HCT116 (cell line): ENCODE data around the gene PRKAR2A. TPM values are rescaled to one million over a fixed set of nuclear protein-coding genes. Genes with fewer than 3 reads are reported as not detected.

Experiments used
- ATAC-seq: fragments of 200-7000 bp; cut with Tn5 transposase; 2 replicates; pipeline ENCODE4 v1.9.1; 2020; ENCODE audit warnings: mild to moderate bottlenecking, moderate library complexity
- BruUV-seq: library from RNA; stranded (reverse); fragments of 400-500 nt; replicated peaks from 2 replicates; lab custom pipeline; 2021; lab: Mats Ljungman, UMichigan
- CTCF ChIA-PET: fragments of 300-600 bp; sonication (Branson Sonifier 250); formaldehyde crosslinking; loops from one replicate; lab custom pipeline; 2021; ENCODE audit warnings: antibody characterized with exemption; lab: Charles Lee
- POLR2A ChIA-PET: fragments of 300-600, 350-600 bp; sonication (Branson Sonifier 250); formaldehyde crosslinking; loops from one replicate; lab custom pipeline; 2021; ENCODE audit warnings: antibody characterized with exemption; lab: Charles Lee
- RAD21 ChIA-PET, 2 experiments: fragments of 300-600 bp; sonication (Branson Sonifier 250); formaldehyde crosslinking; loops; one replicate each; lab custom pipeline; 2023; ENCODE audit warnings: low total read pairs in 2 of 2; ENCODE audit not compliant: uncharacterized antibody in 2 of 2, unreplicated experiment in 2 of 2, low non-redundant PET in 1 of 2; lab: Charles Lee
- DNase-seq: peaks from one replicate; pipeline ENCODE4 v3.0.0-alpha.2; 2010; ENCODE audit warnings: low read depth, low spot score
- H2AFZ ChIP-seq: fragments of 200-600 bp; shearing (Covaris generic), sonication (generic); 2 replicates; pipeline ENCODE4 v1.6.1; 2017; ENCODE audit warnings: low read depth, mixed run types, mixed read lengths, antibody characterized with exemption, low read length; ENCODE audit not compliant: poor library complexity, severe bottlenecking
- H3K27ac ChIP-seq: 2 replicates; pipeline ENCODE4 v1.5.1; 2012; ENCODE audit warnings: low read depth, low read length
- H3K27me3 ChIP-seq: fragments of 200-600 bp; sonication (generic); 2 replicates; pipeline ENCODE4 v1.6.1; 2016; ENCODE audit warnings: mixed run types, low read length, mixed read lengths; ENCODE audit not compliant: insufficient read depth
- H3K36me3 ChIP-seq, 2 experiments: fragments of 200-500 bp in 1 of 2; fragments of 200-600 bp in 1 of 2; sonication (Bioruptor generic) in 1 of 2; sonication (generic) in 1 of 2; 2 replicates each; pipeline versions ENCODE4 v1.5.1 to v1.6.1; 2014 to 2016; ENCODE audit warnings: low read length in 2 of 2, inconsistent platforms in 1 of 2, mixed read lengths in 1 of 2, mixed run types in 1 of 2; ENCODE audit not compliant: insufficient read depth in 2 of 2, control insufficient read depth in 1 of 2
- H3K4me1 ChIP-seq, 2 experiments: fragments of 200-600 bp in 1 of 2; sonication (generic) in 1 of 2; 2 replicates each; pipeline versions ENCODE4 v1.5.1 to v1.6.1; 2012 to 2017; ENCODE audit warnings: low read length in 2 of 2, inconsistent platforms in 1 of 2, mild to moderate bottlenecking in 1 of 2, mixed read lengths in 1 of 2, mixed run types in 1 of 2, moderate library complexity in 1 of 2; ENCODE audit not compliant: insufficient read depth in 2 of 2, control insufficient read depth in 1 of 2
- H3K4me2 ChIP-seq: fragments of 200-600 bp; sonication (generic); 2 replicates; pipeline ENCODE4 v1.6.1; 2017; ENCODE audit warnings: mixed run types, low read length, mixed read lengths
- H3K4me3 ChIP-seq, 2 experiments: fragments of 200-600 bp in 1 of 2; sonication (generic) in 1 of 2; replicated peaks in 1 of 2; 2 replicates each; pipeline ENCODE4 v1.5.1; 2011 to 2016; ENCODE audit warnings: low read length in 2 of 2, control low read depth in 1 of 2, low read depth in 1 of 2, mild to moderate bottlenecking in 1 of 2, mixed read lengths in 1 of 2, mixed run types in 1 of 2
- H3K79me2 ChIP-seq: fragments of 200-600 bp; sonication (generic); 2 replicates; pipeline ENCODE4 v1.6.1; 2017; ENCODE audit warnings: mild to moderate bottlenecking, mixed run types, low read length, moderate library complexity, mixed read lengths; ENCODE audit not compliant: insufficient read depth
- H3K9ac ChIP-seq: fragments of 200-600 bp; sonication (generic); 2 replicates; pipeline ENCODE4 v1.6.1; 2016; ENCODE audit warnings: low read length, mixed read lengths
- H3K9me2 ChIP-seq: fragments of 200-600 bp; sonication (generic), shearing (Covaris generic); 2 replicates; pipeline ENCODE4 v1.6.1; 2017; ENCODE audit warnings: mixed run types, mild to moderate bottlenecking, moderate library complexity; ENCODE audit not compliant: insufficient read depth
- H3K9me3 ChIP-seq, 2 experiments: fragments of 200-500 bp in 1 of 2; fragments of 200-600 bp in 1 of 2; sonication (Bioruptor generic) in 1 of 2; sonication (generic) in 1 of 2; 2 replicates each; pipeline ENCODE4 v1.6.1; 2014 to 2017; ENCODE audit warnings: low read length in 2 of 2, mixed read lengths in 2 of 2, inconsistent platforms in 1 of 2, low read depth in 1 of 2, mild to moderate bottlenecking in 1 of 2, mixed run types in 1 of 2, moderate library complexity in 1 of 2; ENCODE audit not compliant: control insufficient read depth in 1 of 2, insufficient read depth in 1 of 2
- H4K20me1 ChIP-seq: fragments of 200-600 bp; sonication (generic), shearing (Covaris generic); 2 replicates; pipeline ENCODE4 v1.6.1; 2017; ENCODE audit warnings: mixed run types, mild to moderate bottlenecking, moderate library complexity; ENCODE audit not compliant: insufficient read depth
- CEBPB ChIP-seq: IDR thresholded peaks from 2 replicates; pipeline ENCODE4 v1.6.1; 2012; ENCODE audit warnings: low read depth
- MAX ChIP-seq: IDR thresholded peaks from 2 replicates; pipeline ENCODE4 v1.6.1; 2012
- POLR2A ChIP-seq: IDR thresholded peaks from 2 replicates; pipeline ENCODE4 v1.7.0; 2011; ENCODE audit warnings: borderline replicate concordance; ENCODE audit not compliant: insufficient read depth, insufficient read length; ENCODE audit errors: extremely low read depth
- ZBTB33 ChIP-seq: IDR thresholded peaks from 2 replicates; pipeline ENCODE4 v1.6.1; 2011; ENCODE audit warnings: mild to moderate bottlenecking, low read length, moderate library complexity; ENCODE audit not compliant: insufficient replicate concordance; ENCODE audit errors: extremely low read depth
- ZFX ChIP-seq: fragments of 450-650 bp; IDR thresholded peaks from 2 replicates; pipeline ENCODE4 v1.6.1; 2017
- ZNF274 ChIP-seq: fragments of 200-500 bp; sonication (Bioruptor generic); IDR thresholded peaks from 2 replicates; pipeline ENCODE4 v1.6.1; 2014; ENCODE audit warnings: mild to moderate bottlenecking, low read depth, low read length, inconsistent platforms
- intact Hi-C: fragments of 100-400 bp; cut with micrococcal nuclease; formaldehyde crosslinking; loops from 2 replicates; pipeline ENCODE4 v1.10.0; 2022
- total RNA-seq: library from RNA; stranded (reverse); gene quantifications from one replicate; pipeline ENCODE4 v1.2.1, GENCODE V29; 2021; ENCODE audit not compliant: unreplicated experiment

Gene PRKAR2A
- total RNA-seq, 1 experiment from 2014 or later = 63.3 TPM

- H3K9me3 ChIP-seq = no peaks in the 10 kb centered on the region
- no peaks in the 10 kb centered on the region for H3K27me3 ChIP-seq
- no peak overlapping the region for H3K27ac ChIP-seq
- POLR2A ChIA-PET = no interaction called here
- RAD21 ChIA-PET = no interaction called here
- H3K79me2 ChIP-seq = no peaks in the 10 kb centered on the region
- H3K9me2 ChIP-seq = no peaks in the 10 kb centered on the region
- no peak overlapping the region for H3K4me3 ChIP-seq
- CTCF ChIA-PET = interaction anchor here (2.1 kb wide), 1 partner anchor 9 kb away, joined by 12 read pairs; no protein-coding TSS in a partner anchor
- H3K36me3 ChIP-seq = peaks cover 6 to 11% of the 10 kb centered on the region in 2 experiments; a peak in 1 of 4 replicates
- BruUV-seq = no TSS peak
- no peak overlapping the region for H2AFZ ChIP-seq
- H3K4me1 ChIP-seq = peaks cover 0 to 13% of the 10 kb centered on the region in 2 experiments; a peak in 3 of 4 replicates
- H3K4me2 ChIP-seq = no peak overlapping the region
- ATAC-seq (no peak), DNase-seq (no peak)
- intact Hi-C loops = no loop called here
- TF ChIP-seq ZFX = no peak
- TF ChIP-seq ZBTB33 = no peak
- TF ChIP-seq POLR2A = no peak
- no peak for TF ChIP-seq MAX
- TF ChIP-seq ZNF274 = no peak
- H4K20me1 ChIP-seq = no peaks in the 10 kb centered on the region
- H3K9ac ChIP-seq = no peak overlapping the region
Measured at GRCh38 chr3:48748754-48749153, 98.9 kb downstream of the PRKAR2A start.

- H3K9me2 ChIP-seq = no peaks in the 10 kb centered on the region
- peaks cover 6 to 11% of the 10 kb centered on the region in 2 experiments; a peak in 1 of 4 replicates for H3K36me3 ChIP-seq
- ChIA-PET CTCF (interaction anchor here (0.7 kb wide), 1 partner anchor 8 kb away, joined by 3 read pairs; no protein-coding TSS in a partner anchor), RAD21 (no interaction called here), POLR2A (no interaction called here)
- H3K4me3 ChIP-seq = no peak overlapping the region
- H2AFZ ChIP-seq = no peak overlapping the region
- H3K4me1 ChIP-seq = peaks cover 0 to 13% of the 10 kb centered on the region in 2 experiments; a peak in 3 of 4 replicates
- H3K27ac ChIP-seq = no peak overlapping the region
- H3K27me3 ChIP-seq = no peaks in the 10 kb centered on the region
- no peaks in the 10 kb centered on the region for H4K20me1 ChIP-seq
- no peak for ATAC-seq
- no peak overlapping the region for H3K9ac ChIP-seq
- no peak for TF ChIP-seq CEBPB
- H3K4me2 ChIP-seq = no peak overlapping the region
- no peaks in the 10 kb centered on the region for H3K9me3 ChIP-seq
- BruUV-seq = no TSS peak
- no peak for DNase-seq
- H3K79me2 ChIP-seq = no peaks in the 10 kb centered on the region
- intact Hi-C loops = no loop called here
Measured at GRCh38 chr3:48747706-48748105, 100.0 kb downstream of the PRKAR2A start.
